Immature natural killer cell (primary cell): ENCODE measurements around the gene MKI67. TPM values are rescaled to one million over a fixed set of nuclear protein-coding genes. Genes with fewer than 3 reads are reported as not detected.
A peak's percentile ranks its signal among the peaks of the same experiment; 100 is the strongest.

Experiments
- DNase-seq, 3 donors: peaks; one replicate each; pipeline ENCODE4 v3.0.0; 2022; ENCODE audit warnings: mixed read lengths in 1 of 3
- H3K27ac Mint-ChIP-seq, 6 donors: one replicate each; pipeline ENCODE4 v1.8.0; 2020; ENCODE audit warnings: mixed read lengths in 6 of 6, mild to moderate bottlenecking in 5 of 6, inconsistent platforms in 4 of 6, moderate library complexity in 3 of 6
- H3K27me3 Mint-ChIP-seq, 3 donors: one replicate each; pipeline ENCODE4 v1.8.0; 2020 to 2021; ENCODE audit warnings: low read depth in 3 of 3, mild to moderate bottlenecking in 3 of 3, mixed read lengths in 3 of 3, moderate library complexity in 3 of 3, inconsistent platforms in 1 of 3
- H3K36me3 Mint-ChIP-seq, 3 donors: one replicate each; pipeline ENCODE4 v1.8.0; 2020; ENCODE audit warnings: mixed read lengths in 3 of 3, inconsistent platforms in 2 of 3, mild to moderate bottlenecking in 2 of 3
- H3K4me1 Mint-ChIP-seq, 2 donors: one replicate each; pipeline ENCODE4 v1.8.0; 2020; ENCODE audit warnings: inconsistent platforms in 2 of 2, mild to moderate bottlenecking in 2 of 2, mixed read lengths in 2 of 2, moderate library complexity in 1 of 2
- H3K4me3 Mint-ChIP-seq, 5 donors: one replicate each; pipeline ENCODE4 v1.8.0; 2020; ENCODE audit warnings: mild to moderate bottlenecking in 5 of 5, mixed read lengths in 5 of 5, inconsistent platforms in 3 of 5, moderate library complexity in 3 of 5
- H3K9me3 Mint-ChIP-seq, 6 donors: one replicate each; pipeline ENCODE4 v1.8.0; 2020; ENCODE audit warnings: mild to moderate bottlenecking in 6 of 6, mixed read lengths in 6 of 6, inconsistent platforms in 4 of 6, moderate library complexity in 3 of 6
- polyA plus RNA-seq, 3 donors: library from polyadenylated mRNA; unstranded; fragments of 300-500 nt; fragmentation: Illumina TruSeq; gene quantifications; one replicate each; pipeline ENCODE4 v1.2.3, GENCODE V29; 2021

Gene MKI67
- polyA plus RNA-seq, 3 donors from 2014 or later, result 0.10 to 1.2 TPM; not detected in 1

- no peaks in the 10 kb centered on the region for H3K4me1 Mint-ChIP-seq
- no peaks in the 10 kb centered on the region for H3K9me3 Mint-ChIP-seq
- DNase-seq, result no peak
- H3K36me3 Mint-ChIP-seq, result no peaks in the 10 kb centered on the region
- no peak overlapping the region for H3K4me3 Mint-ChIP-seq
- peaks cover 3 to 4% (median 3%) of the 10 kb centered on the region in 3 donors for H3K27me3 Mint-ChIP-seq
- no peak overlapping the region for H3K27ac Mint-ChIP-seq
These were observed 11.7 kb upstream of the MKI67 start for GRCh38 chr10:128137877-128138276.

- Mint-ChIP-seq H3K9me3 (no peaks in the 10 kb centered on the region), H3K36me3 (no peaks in the 10 kb centered on the region), H3K27me3 (peaks cover 11 to 13% (median 13%) of the 10 kb centered on the region in 3 donors), H3K4me3 (no peak overlapping the region), H3K27ac (no peak overlapping the region), H3K4me1 (peaks cover 10 to 20% of the 10 kb centered on the region in 2 donors)
- DNase-seq, result no peak
These were observed 3.8 kb upstream of the MKI67 start for GRCh38 chr10:128130051-128130450.

GRCh38 chr10:128128582-128128981 lies 2.4 kb upstream of the MKI67 start:
- Mint-ChIP-seq H3K4me3 (no peak overlapping the region), H3K27ac (no peak overlapping the region)

DNA sequence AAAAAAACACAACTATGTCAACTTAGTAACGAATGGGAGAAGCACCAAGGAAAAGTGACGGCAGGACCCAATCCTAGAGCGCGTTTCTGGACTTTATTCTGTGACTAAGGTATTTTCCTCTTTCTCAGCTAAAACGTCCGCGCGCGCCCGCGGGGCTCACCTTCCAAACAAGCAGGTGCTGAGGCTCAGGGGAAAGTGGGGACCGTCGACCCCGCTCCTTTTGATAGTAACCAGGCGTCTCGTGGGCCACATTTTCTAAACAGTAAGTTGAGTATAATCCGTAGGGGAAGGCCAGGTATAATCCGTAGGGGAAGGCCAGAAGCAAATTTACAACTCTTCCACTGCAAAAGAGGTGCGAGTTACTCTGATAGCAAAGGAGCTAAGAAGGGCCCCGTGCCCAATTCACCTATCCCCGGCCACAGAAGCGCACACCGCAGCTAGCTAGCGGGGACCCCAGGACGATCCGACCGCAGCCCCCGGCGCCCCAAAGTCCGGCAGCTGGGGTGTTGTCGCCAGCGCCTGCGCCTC lies 743 bp downstream of the MKI67 start:
- peak in 1 of 3 donors; percentile 11 for DNase-seq
- H3K9me3 Mint-ChIP-seq, result no peaks in the 10 kb centered on the region
- peaks cover 0 to 8% (median 0%) of the 10 kb centered on the region in 3 donors for H3K36me3 Mint-ChIP-seq
- H3K27ac Mint-ChIP-seq, result peak overlapping the region in 3 of 6 donors; percentile 28 to 61 (median 58)
- peaks cover 17 to 30% of the 10 kb centered on the region in 2 donors for H3K4me1 Mint-ChIP-seq
- H3K4me3 Mint-ChIP-seq, result peak overlapping the region; percentile 86 to 93 (median 88)
- H3K27me3 Mint-ChIP-seq, result peaks cover 10 to 17% (median 14%) of the 10 kb centered on the region in 3 donors

More at GRCh38 chr10:128128582-128128981, 2.4 kb upstream of the MKI67 start:
- Mint-ChIP-seq H3K27me3 (peaks cover 13 to 20% (median 14%) of the 10 kb centered on the region in 3 donors), H3K36me3 (no peaks in the 10 kb centered on the region), H3K9me3 (no peaks in the 10 kb centered on the region), H3K4me1 (peaks cover 15 to 30% of the 10 kb centered on the region in 2 donors)
- no peak for DNase-seq

DNA sequence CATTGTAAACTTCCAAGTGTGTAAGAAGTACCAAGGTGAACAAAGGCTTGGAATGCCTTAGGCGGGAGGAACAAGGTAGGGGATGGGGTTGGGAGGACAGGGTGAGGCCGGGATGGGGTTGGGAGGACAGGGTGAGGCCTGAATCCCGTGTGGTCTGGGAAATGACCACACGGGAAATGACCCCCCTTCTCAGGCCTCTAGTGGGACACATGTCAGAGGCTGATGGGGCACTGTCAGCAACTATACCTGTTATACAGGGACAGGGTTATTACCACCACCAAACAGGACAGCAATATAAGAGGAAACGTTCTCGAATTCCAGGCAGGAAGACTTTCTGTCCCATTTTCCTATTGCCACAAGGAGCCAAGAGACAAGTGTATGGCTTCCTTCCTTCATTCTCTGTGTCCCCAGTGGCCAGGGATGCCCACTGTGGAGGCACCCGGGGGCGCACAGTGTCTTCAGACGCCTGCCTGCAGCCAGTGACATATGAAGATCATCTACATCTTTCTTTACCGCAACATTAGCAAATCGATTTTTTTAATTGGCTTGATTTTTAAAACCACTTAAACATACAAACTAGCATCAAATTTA lies 1.3 kb downstream of the MKI67 start:
- peaks cover 10 to 17% (median 14%) of the 10 kb centered on the region in 3 donors for H3K27me3 Mint-ChIP-seq
- H3K36me3 Mint-ChIP-seq, result peaks cover 0 to 8% (median 0%) of the 10 kb centered on the region in 3 donors
- peak overlapping the region; percentile 86 to 93 (median 88) for H3K4me3 Mint-ChIP-seq
- peaks cover 17 to 30% of the 10 kb centered on the region in 2 donors for H3K4me1 Mint-ChIP-seq
- no peak for DNase-seq
- H3K9me3 Mint-ChIP-seq, result no peaks in the 10 kb centered on the region
- H3K27ac Mint-ChIP-seq, result peak overlapping the region in 3 of 6 donors; percentile 28 to 61 (median 58)

DNA sequence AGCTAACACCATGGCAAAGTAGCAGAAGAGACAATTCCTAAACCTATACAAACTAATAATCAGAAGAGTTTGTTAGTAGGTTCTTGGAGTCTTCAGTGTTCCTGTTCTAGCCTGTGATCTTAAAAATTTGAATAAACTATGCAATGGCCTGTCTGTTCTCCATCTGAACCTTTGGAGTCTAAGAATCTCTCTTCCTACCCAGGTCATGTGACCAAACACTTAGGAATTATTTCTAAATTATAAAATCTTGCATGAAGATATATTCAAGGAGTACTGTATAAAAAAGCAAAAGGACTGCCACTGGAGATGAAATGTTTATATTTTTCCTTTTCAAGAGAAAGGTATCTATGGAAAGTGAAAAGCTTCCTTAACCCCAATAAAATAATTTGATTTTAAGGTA lies 2.4 kb downstream of the MKI67 start:
- Mint-ChIP-seq H3K4me3 (peak overlapping the region in 2 of 5 donors; percentile 86 to 87), H3K4me1 (peaks cover 17 to 30% of the 10 kb centered on the region in 2 donors), H3K27ac (no peak overlapping the region), H3K36me3 (peaks cover 0 to 8% (median 0%) of the 10 kb centered on the region in 3 donors), H3K27me3 (peaks cover 10 to 17% (median 14%) of the 10 kb centered on the region in 3 donors), H3K9me3 (no peaks in the 10 kb centered on the region)
- DNase-seq, result no peak

GRCh38 chr10:128122931-128123330 lies 3.3 kb downstream of the MKI67 start:
- Mint-ChIP-seq H3K27ac (no peak overlapping the region), H3K9me3 (no peaks in the 10 kb centered on the region), H3K27me3 (peaks cover 10 to 17% (median 14%) of the 10 kb centered on the region in 3 donors), H3K4me3 (no peak overlapping the region), H3K4me1 (peaks cover 17 to 30% of the 10 kb centered on the region in 2 donors), H3K36me3 (peaks cover 0 to 8% (median 0%) of the 10 kb centered on the region in 3 donors)
- DNase-seq, result no peak

GRCh38 chr10:128121750-128122412 lies 4.3 kb downstream of the MKI67 start:
- Mint-ChIP-seq H3K4me1 (peaks cover 14 to 23% of the 10 kb centered on the region in 2 donors), H3K36me3 (peaks cover 0 to 8% (median 0%) of the 10 kb centered on the region in 3 donors), H3K4me3 (no peak overlapping the region), H3K27ac (no peak overlapping the region), H3K27me3 (peaks cover 8 to 13% (median 10%) of the 10 kb centered on the region in 3 donors), H3K9me3 (no peaks in the 10 kb centered on the region)
- DNase-seq, result no peak

DNA sequence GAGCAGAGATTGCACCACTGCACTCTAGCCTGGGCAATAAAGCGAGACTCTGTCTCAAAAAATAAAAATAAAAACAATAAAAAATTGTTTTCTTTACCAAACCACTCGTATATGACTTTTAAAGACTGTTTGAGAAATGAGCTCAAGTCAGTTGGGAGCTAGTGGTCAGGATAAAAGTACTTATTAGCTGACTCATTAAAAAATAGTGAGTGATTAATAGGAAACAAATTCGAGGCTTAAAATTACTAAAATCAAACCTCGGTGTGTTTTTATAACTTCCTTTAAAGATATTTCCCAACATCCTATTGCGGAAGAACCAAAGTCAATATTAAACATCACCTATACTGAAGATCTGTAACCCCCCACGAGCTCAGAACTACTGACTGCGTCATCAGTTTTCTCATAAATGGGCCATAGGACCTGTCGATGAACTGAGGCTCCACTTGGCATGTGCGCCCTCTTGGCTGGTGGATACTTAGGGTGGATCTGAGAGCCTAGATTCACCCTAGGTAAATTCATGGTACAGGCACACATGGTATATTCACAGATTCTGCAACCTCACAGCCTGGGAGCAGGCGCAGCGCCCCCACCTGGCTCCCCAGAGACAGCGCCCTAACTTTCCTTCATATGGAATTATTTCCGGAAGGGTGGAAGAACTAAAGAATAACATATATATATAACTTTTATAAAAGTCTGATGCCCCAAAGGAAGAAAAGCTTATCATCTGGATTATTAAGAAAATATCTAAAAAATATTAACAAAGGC lies 9.2 kb downstream of the MKI67 start:
- no peak for DNase-seq
- Mint-ChIP-seq H3K27me3 (no peaks in the 10 kb centered on the region), H3K4me1 (no peaks in the 10 kb centered on the region), H3K4me3 (no peak overlapping the region), H3K27ac (no peak overlapping the region), H3K36me3 (no peaks in the 10 kb centered on the region), H3K9me3 (no peaks in the 10 kb centered on the region)

- H3K4me3 Mint-ChIP-seq, result no peak overlapping the region
- H3K36me3 Mint-ChIP-seq, result no peaks in the 10 kb centered on the region
- no peaks in the 10 kb centered on the region for H3K4me1 Mint-ChIP-seq
- no peaks in the 10 kb centered on the region for H3K9me3 Mint-ChIP-seq
- no peaks in the 10 kb centered on the region for H3K27me3 Mint-ChIP-seq
- H3K27ac Mint-ChIP-seq, result no peak overlapping the region
- DNase-seq, result no peak
These were observed 10.0 kb downstream of the MKI67 start for GRCh38 chr10:128116187-128116586.

GRCh38 chr10:128115356-128115755 lies 10.9 kb downstream of the MKI67 start:
- no peaks in the 10 kb centered on the region for H3K27me3 Mint-ChIP-seq
- no peak for DNase-seq
- no peak overlapping the region for H3K4me3 Mint-ChIP-seq
- no peaks in the 10 kb centered on the region for H3K4me1 Mint-ChIP-seq
- no peaks in the 10 kb centered on the region for H3K36me3 Mint-ChIP-seq
- H3K9me3 Mint-ChIP-seq, result no peaks in the 10 kb centered on the region
- no peak overlapping the region for H3K27ac Mint-ChIP-seq

DNA sequence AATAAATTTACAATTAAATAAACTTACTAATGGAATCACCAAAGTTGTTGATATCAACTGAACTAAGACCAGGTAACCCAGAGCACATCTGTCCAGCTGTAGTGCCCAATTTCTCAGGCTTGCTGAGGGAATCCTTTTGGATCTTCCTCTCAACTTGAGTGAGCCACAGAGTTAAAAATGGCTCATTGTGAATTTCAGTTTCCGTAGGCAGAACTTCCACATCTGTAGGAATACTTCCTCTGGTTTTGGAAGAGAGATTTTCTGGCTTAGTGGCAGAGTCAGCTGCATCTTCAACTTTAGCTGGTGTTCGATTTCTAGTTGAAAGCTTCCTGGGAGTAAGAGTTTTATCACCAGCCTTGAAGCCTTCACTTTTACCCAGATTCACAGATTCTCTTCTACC lies 11.3 kb downstream of the MKI67 start:
- Mint-ChIP-seq H3K4me3 (no peak overlapping the region), H3K4me1 (no peaks in the 10 kb centered on the region)

DNA sequence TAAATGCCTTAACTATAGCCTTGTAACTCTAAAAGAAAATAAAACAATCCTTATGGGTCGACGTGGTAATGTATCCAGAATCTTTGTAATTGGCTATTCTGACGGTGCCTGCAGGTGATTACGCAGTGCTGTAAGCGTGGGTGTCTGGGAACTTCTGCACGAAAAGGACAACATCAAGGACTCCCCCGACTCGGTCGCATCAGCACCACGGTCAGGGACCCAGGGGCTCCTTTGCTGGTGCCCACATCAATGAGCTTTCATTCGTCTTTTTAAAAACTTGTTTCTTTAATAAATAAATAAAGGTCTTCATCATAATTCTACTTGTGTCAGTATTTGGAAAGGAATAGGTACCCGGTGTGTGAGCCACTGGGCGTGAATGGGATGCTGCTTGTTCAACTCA lies 13.2 kb downstream of the MKI67 start:
- no peak for DNase-seq
- Mint-ChIP-seq H3K4me1 (no peaks in the 10 kb centered on the region), H3K36me3 (no peaks in the 10 kb centered on the region), H3K27ac (no peak overlapping the region), H3K9me3 (no peaks in the 10 kb centered on the region), H3K27me3 (no peaks in the 10 kb centered on the region), H3K4me3 (no peak overlapping the region)

More for the DNA sequence above, 11.3 kb downstream of the MKI67 start:
- DNase-seq, result no peak
- H3K27ac Mint-ChIP-seq, result no peak overlapping the region
- no peaks in the 10 kb centered on the region for H3K9me3 Mint-ChIP-seq
- H3K36me3 Mint-ChIP-seq, result no peaks in the 10 kb centered on the region
- H3K27me3 Mint-ChIP-seq, result no peaks in the 10 kb centered on the region

- Mint-ChIP-seq H3K36me3 (no peaks in the 10 kb centered on the region), H3K4me3 (no peak overlapping the region), H3K27me3 (no peaks in the 10 kb centered on the region), H3K27ac (no peak overlapping the region), H3K9me3 (no peaks in the 10 kb centered on the region), H3K4me1 (no peaks in the 10 kb centered on the region)
- no peak for DNase-seq
These were observed 14.5 kb downstream of the MKI67 start for GRCh38 chr10:128111696-128112095.
